Thymus (tissue), 11 donors: ENCODE results near the gene PHAF1. TPM values are rescaled to one million over a fixed set of nuclear protein-coding genes. Genes with fewer than 3 reads are reported as not detected.
"Not testable (repeated sequence)": the region's sequence is repeated elsewhere in the genome, so short reads cannot be mapped to it uniquely, and the experiment has no call there.

Source experiments
- DNase-seq, 9 donors: peaks; one replicate each; pipeline ENCODE4 v3.0.0-alpha.2; 2013; ENCODE audit warnings: low spot score in 9 of 9, low read depth in 6 of 9, missing footprints in 1 of 9
- H3K27ac ChIP-seq, 2 donors: one replicate each; pipeline ENCODE4 v1.5.1; 2013; ENCODE audit warnings: control low read depth in 1 of 2, low read depth in 1 of 2, low read length in 1 of 2, mild to moderate bottlenecking in 1 of 2, moderate library complexity in 1 of 2
- H3K27me3 ChIP-seq, 2 donors: one replicate each; pipeline ENCODE4 v1.5.1; 2013; ENCODE audit warnings: low read length in 1 of 2; ENCODE audit not compliant: control insufficient read depth in 2 of 2, insufficient read depth in 1 of 2
- H3K36me3 ChIP-seq, 2 donors: one replicate each; pipeline ENCODE4 v1.5.1; 2013; ENCODE audit warnings: low read length in 1 of 2, mild to moderate bottlenecking in 1 of 2, moderate library complexity in 1 of 2; ENCODE audit not compliant: control insufficient read depth in 2 of 2, insufficient read depth in 2 of 2
- H3K4me1 ChIP-seq, 2 donors: one replicate each; pipeline ENCODE4 v1.5.1; 2013; ENCODE audit warnings: low read length in 2 of 2; ENCODE audit not compliant: control insufficient read depth in 2 of 2, insufficient read depth in 2 of 2
- H3K4me3 ChIP-seq, 2 donors: one replicate each; pipeline ENCODE4 v1.5.1; 2013; ENCODE audit warnings: low read length in 2 of 2, control low read depth in 1 of 2, mild to moderate bottlenecking in 1 of 2
- H3K9me3 ChIP-seq, 2 donors: one replicate each; pipeline ENCODE4 v1.5.1; 2013; ENCODE audit warnings: low read length in 1 of 2, mild to moderate bottlenecking in 1 of 2; ENCODE audit not compliant: control insufficient read depth in 2 of 2, insufficient read depth in 1 of 2
- WGBS: extraction: QIAGEN DNeasy Blood & Tissue Kit; methylation state at CpG from one replicate; pipeline ENCODE4 v1.1.7; 2013; 5-methylcytosine and 5-hydroxymethylcytosine counted together
- polyA plus RNA-seq: library from polyadenylated mRNA; stranded (reverse); fragments of 200-250 nt; gene quantifications from one replicate; pipeline ENCODE4 v1.2.3, GENCODE V29; 2013
- total RNA-seq: library from RNA; stranded (reverse); fragments of 120-200 nt; gene quantifications from one replicate; pipeline ENCODE4 v1.2.4, GENCODE V29; 2013
- donor health status: healthy.

PHAF1 gene
- total and polyA plus RNA-seq, 2 donors = 7.7 to 12.0 TPM

- H3K4me1 ChIP-seq = peaks cover 9 to 18% of the 10 kb centered on the region in 2 donors
- H3K9me3 ChIP-seq = no peaks in the 10 kb centered on the region
- no peak for DNase-seq
- no peak overlapping the region for H3K4me3 ChIP-seq
- peaks cover 0 to 8% of the 10 kb centered on the region in 2 donors for H3K36me3 ChIP-seq
- H3K27ac ChIP-seq = no peak overlapping the region
- no peaks in the 10 kb centered on the region for H3K27me3 ChIP-seq
- 95% methylated on average over 4 of the region's 4 CpGs for WGBS
Measured at GRCh38 chr16:67112591-67113399, 3.1 kb downstream of the PHAF1 start.

GRCh38 chr16:67114793-67115192 lies 5.1 kb downstream of the PHAF1 start:
- Histone ChIP-seq H3K36me3 (peaks cover 2 to 8% of the 10 kb centered on the region in 2 donors), H3K27me3 (no peaks in the 10 kb centered on the region), H3K27ac (no peak overlapping the region), H3K4me3 (no peak overlapping the region), H3K4me1 (peaks cover 9 to 12% of the 10 kb centered on the region in 2 donors), H3K9me3 (no peaks in the 10 kb centered on the region)
- WGBS = 98% methylated on average over 2 of the region's 2 CpGs
- DNase-seq = no peak

- peaks cover 6 to 7% of the 10 kb centered on the region in 2 donors for H3K4me1 ChIP-seq
- H3K27me3 ChIP-seq = no peaks in the 10 kb centered on the region
- WGBS = 95% methylated on average over 7 of the region's 7 CpGs
Measured at GRCh38 chr16:67115639-67116038, 5.9 kb downstream of the PHAF1 start.

DNA sequence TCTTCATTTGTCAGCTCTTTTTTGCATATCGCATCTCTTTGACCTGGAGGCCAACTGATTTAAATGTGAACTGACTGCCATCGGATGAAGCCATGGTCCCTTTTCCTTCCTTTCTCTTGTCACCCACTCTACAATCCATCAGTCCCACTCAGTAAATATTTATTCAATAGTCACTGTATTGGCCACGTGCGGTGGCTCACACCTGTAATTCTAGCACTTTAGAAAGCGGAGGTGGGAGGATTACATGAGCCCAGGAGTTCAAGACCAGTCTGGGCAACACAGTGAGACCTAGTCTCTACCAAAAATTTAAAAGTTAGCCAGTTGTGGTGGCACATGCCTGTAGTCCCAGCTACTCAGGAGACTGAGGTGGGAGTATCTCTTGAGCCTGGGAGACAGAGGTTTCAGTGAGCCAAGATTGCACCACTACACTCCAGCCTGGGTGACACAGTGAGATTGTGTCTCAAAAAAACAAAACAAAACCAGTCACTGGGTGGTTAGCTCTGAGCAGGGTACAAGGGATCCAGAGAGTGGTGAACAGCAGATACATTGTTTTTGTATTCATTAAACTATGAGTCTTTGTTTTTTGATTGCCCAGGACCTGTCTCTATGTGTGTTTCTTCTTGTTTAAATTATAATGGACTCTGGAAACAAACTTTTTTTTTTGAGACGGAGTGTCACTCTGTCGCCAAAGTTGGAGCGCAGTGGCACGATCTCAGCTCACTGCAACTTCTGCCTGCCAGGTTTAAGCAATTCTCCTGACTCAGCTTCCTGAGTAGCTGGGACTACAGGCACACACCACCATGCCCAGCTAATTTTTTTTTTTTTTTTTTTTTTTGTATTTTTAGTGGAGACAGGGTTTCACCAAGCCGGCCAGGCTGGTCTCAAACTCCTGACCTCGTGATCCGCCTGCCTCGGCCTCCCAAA lies 6.9 kb downstream of the PHAF1 start:
- Histone ChIP-seq H3K27me3 (no peaks in the 10 kb centered on the region), H3K9me3 (no peaks in the 10 kb centered on the region), H3K4me3 (no peak overlapping the region), H3K4me1 (no peaks in the 10 kb centered on the region), H3K36me3 (peaks cover 12 to 16% of the 10 kb centered on the region in 2 donors), H3K27ac (no peak overlapping the region)
- DNase-seq = no peak
- WGBS = 96% methylated on average over 13 of the region's 13 CpGs

More at GRCh38 chr16:67115639-67116038, 5.9 kb downstream of the PHAF1 start:
- no peaks in the 10 kb centered on the region for H3K9me3 ChIP-seq
- DNase-seq = no peak
- no peak overlapping the region for H3K4me3 ChIP-seq
- H3K36me3 ChIP-seq = peaks cover 4 to 8% of the 10 kb centered on the region in 2 donors
- H3K27ac ChIP-seq = no peak overlapping the region

DNA sequence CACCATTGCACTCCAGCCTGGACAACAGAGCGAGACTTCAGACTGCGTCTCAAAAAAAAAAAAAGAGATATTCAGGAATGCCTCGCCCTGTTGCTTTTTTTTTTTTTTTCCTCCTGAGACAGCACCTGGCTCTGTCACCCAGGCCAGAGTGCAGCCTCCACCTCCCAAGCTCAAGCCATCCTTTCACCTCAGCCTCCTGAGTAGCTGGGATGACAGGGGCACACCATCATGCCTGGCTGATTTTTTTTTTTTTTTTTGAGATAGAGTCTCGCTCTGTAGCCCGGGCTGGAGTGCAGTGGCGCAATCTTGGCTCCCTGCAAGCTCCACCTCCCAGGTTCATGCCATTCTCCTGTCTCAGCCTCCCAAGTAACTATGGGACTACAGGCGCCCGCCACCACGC lies 8.0 kb downstream of the PHAF1 start:
- no peaks in the 10 kb centered on the region for H3K4me1 ChIP-seq
- no peak overlapping the region for H3K4me3 ChIP-seq
- no peak overlapping the region for H3K27ac ChIP-seq
- DNase-seq = no peak
- no peaks in the 10 kb centered on the region for H3K27me3 ChIP-seq
- H3K36me3 ChIP-seq = peaks cover 22 to 26% of the 10 kb centered on the region in 2 donors
- WGBS = 99% methylated on average over 9 of the region's 9 CpGs
- no peaks in the 10 kb centered on the region for H3K9me3 ChIP-seq

- Histone ChIP-seq H3K36me3 (peaks cover 26 to 32% of the 10 kb centered on the region in 2 donors), H3K4me1 (no peaks in the 10 kb centered on the region), H3K27ac (no peak overlapping the region), H3K4me3 (no peak overlapping the region), H3K9me3 (no peaks in the 10 kb centered on the region), H3K27me3 (no peaks in the 10 kb centered on the region)
- 96% methylated on average over 5 of the region's 5 CpGs for WGBS
- DNase-seq = no peak
Measured at GRCh38 chr16:67120025-67120424, 10.3 kb downstream of the PHAF1 start.

DNA sequence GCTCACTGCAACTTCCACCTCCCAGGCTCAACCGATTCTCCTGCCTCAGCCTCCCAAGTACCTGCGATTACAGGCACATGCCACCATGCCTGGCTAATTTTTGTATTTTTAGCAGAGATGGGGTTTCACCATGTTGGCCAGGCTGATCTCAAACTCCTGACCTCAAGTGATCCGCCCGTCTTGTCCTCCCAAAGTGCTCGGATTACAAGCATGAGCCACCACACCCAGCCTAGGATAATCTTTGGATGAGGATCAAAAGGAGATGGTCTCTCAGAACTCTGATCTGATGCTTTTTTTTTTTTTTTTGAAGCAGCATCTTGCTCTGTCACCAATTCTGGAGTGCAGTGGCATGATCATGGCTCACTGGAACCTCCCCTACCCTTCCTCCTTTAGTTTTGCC lies 13.1 kb downstream of the PHAF1 start:
- peaks cover 31 to 35% of the 10 kb centered on the region in 2 donors for H3K36me3 ChIP-seq
- H3K9me3 ChIP-seq, H3K4me1 ChIP-seq, H3K4me3 ChIP-seq, DNase-seq, H3K27me3 ChIP-seq: not testable (repeated sequence)
- WGBS = 96% methylated on average over 5 of the region's 5 CpGs
- peak overlapping the region in 1 of 2 donors; percentile 42 for H3K27ac ChIP-seq

GRCh38 chr16:67128417-67128816 lies 18.7 kb downstream of the PHAF1 start:
- no peaks in the 10 kb centered on the region for H3K9me3 ChIP-seq
- peaks cover 25 to 33% of the 10 kb centered on the region in 2 donors for H3K36me3 ChIP-seq
- H3K27ac ChIP-seq = no peak overlapping the region
- no peaks in the 10 kb centered on the region for H3K27me3 ChIP-seq
- H3K4me1 ChIP-seq = no peaks in the 10 kb centered on the region
- no peak for DNase-seq
- H3K4me3 ChIP-seq = no peak overlapping the region

DNA sequence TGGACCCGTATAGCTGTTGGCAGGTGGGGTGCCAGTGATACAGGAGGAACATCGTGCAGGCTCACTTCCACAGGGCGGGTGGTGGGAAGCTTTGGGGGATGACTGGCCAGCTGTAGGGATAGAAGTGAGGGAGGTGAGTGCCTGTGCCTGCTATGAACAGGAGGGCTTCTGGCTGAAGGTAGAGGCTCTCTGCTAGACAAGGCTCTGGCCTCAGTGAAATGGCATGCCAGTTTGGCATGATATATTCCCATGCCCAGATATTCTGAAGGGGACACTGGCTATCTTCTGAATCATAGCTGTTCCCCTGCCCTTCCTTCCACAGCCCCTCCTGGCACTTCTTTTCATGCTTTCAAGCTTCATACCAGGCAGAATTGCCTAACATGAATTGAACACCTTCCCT lies 19.1 kb downstream of the PHAF1 start:
- Histone ChIP-seq H3K27ac (no peak overlapping the region), H3K9me3 (no peaks in the 10 kb centered on the region), H3K36me3 (peaks cover 27 to 31% of the 10 kb centered on the region in 2 donors), H3K27me3 (no peaks in the 10 kb centered on the region), H3K4me1 (no peaks in the 10 kb centered on the region), H3K4me3 (no peak overlapping the region)
- DNase-seq = no peak
- 98% methylated on average over 3 of the region's 3 CpGs for WGBS
